ENCODE data around the gene METTL14.

METTL14 gene

GRCh38 chr4:118760092-118760491 is 74.9 kb downstream of the METTL14 start:
- no peak for DNase-seq

GRCh38 chr4:118760493-118760892 is 75.3 kb downstream of the METTL14 start:
- DNase-seq, result no peak

DNA sequence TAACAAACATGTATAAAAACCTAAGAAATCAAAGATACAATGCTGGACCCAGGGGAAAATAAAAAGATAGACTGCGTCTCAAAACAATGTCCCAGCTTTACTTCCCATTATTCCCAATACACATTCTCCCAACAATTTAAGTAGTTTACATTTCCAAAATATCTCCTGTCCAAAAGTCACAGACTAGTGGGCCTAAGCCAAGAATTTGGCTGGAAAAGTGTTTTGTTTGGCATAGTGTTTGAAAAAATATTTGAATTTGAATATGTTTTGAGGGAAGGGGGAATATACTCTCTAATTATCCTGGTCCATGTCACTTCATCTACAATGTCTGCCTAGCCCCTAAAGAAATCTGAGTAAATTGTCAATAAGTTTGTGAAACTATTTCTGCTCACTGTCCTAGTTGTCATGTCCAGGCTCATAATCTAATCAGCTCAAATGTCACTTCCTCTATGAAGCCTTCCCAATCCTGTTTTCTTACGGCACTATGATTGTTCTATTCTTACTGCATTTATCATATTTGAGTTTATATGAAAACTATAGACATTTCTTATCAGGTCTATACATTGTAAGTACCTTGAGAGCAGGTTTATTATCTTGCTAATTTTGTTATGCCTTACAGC is 76.3 kb downstream of the METTL14 start:
- no peak for DNase-seq

DNA sequence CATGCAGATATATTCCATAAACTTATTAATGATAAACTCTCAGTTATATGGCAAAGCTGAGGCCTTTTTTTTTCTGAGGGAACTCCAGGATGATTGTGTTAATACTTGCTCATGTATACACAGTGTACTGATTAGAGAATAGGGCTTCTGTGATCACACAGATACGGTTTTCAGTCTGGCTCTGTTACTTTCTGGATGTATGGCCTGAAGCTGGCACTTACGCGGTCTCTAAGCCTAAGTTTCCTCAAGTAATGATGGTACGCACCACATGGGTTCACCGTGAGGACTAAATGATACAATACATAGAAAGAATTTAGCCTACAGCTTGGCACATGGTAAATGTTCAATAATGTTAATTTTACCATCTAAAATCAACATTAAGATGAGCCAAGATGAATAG is 77.0 kb downstream of the METTL14 start:
- no peak for DNase-seq

- no peak for DNase-seq
These were observed 77.7 kb downstream of the METTL14 start for GRCh38 chr4:118762730-118763477.
